MM.1S (cell line): ENCODE measurements around the gene CCR5AS.

Experiments used
- EZH2 ChIP-seq: fragments of 300-600 bp; sonication (generic); optimal IDR thresholded peaks from 2 replicates; pipeline ENCODE3; 2017; ENCODE audit warnings: low read depth, mild to moderate bottlenecking, antibody characterized with exemption, low read length, mixed read lengths
- TF ChIP-seq, protein P1 (sequence below): fragments of 300-600 bp; sonication (generic); IDR thresholded peaks from 2 replicates; pipeline ENCODE4 v1.5.1; 2016; ENCODE audit warnings: antibody characterized with exemption, low read length, mixed read lengths

- TF ChIP-seq, protein P1, sequence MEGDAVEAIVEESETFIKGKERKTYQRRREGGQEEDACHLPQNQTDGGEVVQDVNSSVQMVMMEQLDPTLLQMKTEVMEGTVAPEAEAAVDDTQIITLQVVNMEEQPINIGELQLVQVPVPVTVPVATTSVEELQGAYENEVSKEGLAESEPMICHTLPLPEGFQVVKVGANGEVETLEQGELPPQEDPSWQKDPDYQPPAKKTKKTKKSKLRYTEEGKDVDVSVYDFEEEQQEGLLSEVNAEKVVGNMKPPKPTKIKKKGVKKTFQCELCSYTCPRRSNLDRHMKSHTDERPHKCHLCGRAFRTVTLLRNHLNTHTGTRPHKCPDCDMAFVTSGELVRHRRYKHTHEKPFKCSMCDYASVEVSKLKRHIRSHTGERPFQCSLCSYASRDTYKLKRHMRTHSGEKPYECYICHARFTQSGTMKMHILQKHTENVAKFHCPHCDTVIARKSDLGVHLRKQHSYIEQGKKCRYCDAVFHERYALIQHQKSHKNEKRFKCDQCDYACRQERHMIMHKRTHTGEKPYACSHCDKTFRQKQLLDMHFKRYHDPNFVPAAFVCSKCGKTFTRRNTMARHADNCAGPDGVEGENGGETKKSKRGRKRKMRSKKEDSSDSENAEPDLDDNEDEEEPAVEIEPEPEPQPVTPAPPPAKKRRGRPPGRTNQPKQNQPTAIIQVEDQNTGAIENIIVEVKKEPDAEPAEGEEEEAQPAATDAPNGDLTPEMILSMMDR = no peak
- TF ChIP-seq EZH2 = no peak
Measured at GRCh38 chr3:46397111-46397510, 9.8 kb downstream of the CCR5AS start.
